ENCODE data around the gene LRP2. TPM values are rescaled to one million over a fixed set of nuclear protein-coding genes. Genes with fewer than 3 reads are reported as not detected.

The LRP2 gene
- total and polyA plus RNA-seq, 2 of the 4 experiments (the other 2 are of a cell fraction): not detected

DNA sequence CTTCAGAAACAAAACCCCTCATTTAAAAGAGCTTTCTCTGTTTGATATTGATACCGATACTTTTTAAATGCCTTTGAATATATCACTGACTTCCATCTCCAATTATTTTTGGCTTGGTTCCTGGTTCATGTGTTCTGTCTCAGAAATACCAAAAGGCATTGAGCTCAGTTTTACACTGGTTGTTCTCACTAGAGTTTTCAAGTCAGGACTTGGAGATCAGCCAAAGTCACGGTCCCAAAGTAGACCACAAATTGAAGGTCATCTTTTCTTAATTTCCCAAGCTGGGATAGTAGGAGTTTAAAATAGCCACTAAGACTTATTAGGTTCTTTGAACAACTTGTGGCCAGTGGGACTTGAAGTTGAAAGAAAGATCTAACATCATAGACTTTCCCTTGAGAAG is 268.8 kb downstream of the LRP2 start:
- Histone ChIP-seq H3K4ac (ENCODE audit: low read depth, low read length) (no peak overlapping the region), H2BK20ac (ENCODE audit: low read depth, low read length) (no peak overlapping the region), H4K20me1 (ENCODE audit: insufficient read depth, low read length) (no peaks in the 10 kb centered on the region), H3K79me1 (ENCODE audit: low read depth in 1 of 2, low read length in 2 of 2) (no peaks in the 10 kb centered on the region), H3K27ac (ENCODE audit: insufficient read depth, low read length) (no peak overlapping the region), H3K14ac (replicated peaks; ENCODE audit: low read depth, low read length) (no peak overlapping the region), H3K4me2 (ENCODE audit: low read depth, low read length) (no peak overlapping the region), H2BK5ac (ENCODE audit: low read depth, low read length, poor library complexity, severe bottlenecking) (no peak overlapping the region), H3K36me3 (ENCODE audit: control insufficient read depth, insufficient read depth, low read length) (no peaks in the 10 kb centered on the region), H3K9me1 (ENCODE audit: insufficient read depth, low read length) (no peaks in the 10 kb centered on the region), H3K56ac (ENCODE audit: extremely low read depth, insufficient read depth, low read length) (no peak overlapping the region), H3K9ac (ENCODE audit: low read depth, low read length) (no peak overlapping the region), H4K91ac (ENCODE audit: insufficient read depth, low read depth, low read length) (no peak overlapping the region), H3K9me3 (ENCODE audit: control insufficient read depth, insufficient read depth, low read length) (no peaks in the 10 kb centered on the region; the same call in 1 of the 2 replicates), H2BK15ac (ENCODE audit: low read depth, low read length) (no peak overlapping the region), H3K4me1 (ENCODE audit: control insufficient read depth, insufficient read depth, low read length) (no peaks in the 10 kb centered on the region), H2AK5ac (ENCODE audit: low read depth, low read length) (no peak overlapping the region), H4K5ac (ENCODE audit: low read depth, low read length) (no peak overlapping the region), H2AFZ (replicated peaks; ENCODE audit: low read length, poor library complexity) (no peak overlapping the region), H3K18ac (ENCODE audit: low read depth, low read length) (no peak overlapping the region), H2AK9ac (replicated peaks; ENCODE audit: low read depth, low read length, poor library complexity) (no peak overlapping the region), H3K23ac (ENCODE audit: low read depth, low read length) (no peak overlapping the region), H3K27me3 (ENCODE audit: control insufficient read depth, insufficient read depth, low read length) (no peaks in the 10 kb centered on the region), H2BK120ac (ENCODE audit: low read depth, low read length) (no peak overlapping the region), H3K4me3 (ENCODE audit: insufficient read depth, low read depth, low read length) (no peak overlapping the region), H4K8ac (ENCODE audit: low read depth in 2 of 2, low read length in 2 of 2) (no peak overlapping the region)
- ChIA-PET POLR2A (ENCODE audit: unreplicated experiment) (no interaction called here), CTCF (no interaction called here)
- dilution Hi-C loops (cut with HindIII; ENCODE audit: low sequenced_read_pairs, unreplicated experiment) (no loop called here), in situ Hi-C loops (cut with MboI; ENCODE audit: low sequenced_read_pairs) (no loop called here), intact Hi-C loops (cut with micrococcal nuclease) (no loop called here)
- TF ChIP-seq MAZ (IDR thresholded peaks at IDR 0.05; ENCODE audit: borderline replicate concordance, low read depth, low read length) (no peak), BHLHE40 (IDR thresholded peaks at IDR 0.05; ENCODE audit: low read depth, low read length) (no peak), NFE2L2 (IDR thresholded peaks at IDR 0.05; ENCODE audit: low read depth, low read length) (no peak), RAD21 (IDR thresholded peaks at IDR 0.05; ENCODE audit: low read length) (no peak), MAFK (IDR thresholded peaks at IDR 0.05; ENCODE audit: low read depth, low read length) (no peak), SMC3 (IDR thresholded peaks at IDR 0.05; ENCODE audit: low read depth, low read length) (no peak), CEBPB (IDR thresholded peaks at IDR 0.05; ENCODE audit: low read depth, low read length) (no peak), RFX5 (IDR thresholded peaks at IDR 0.05; ENCODE audit: low read depth, low read length) (no peak), CHD1 (IDR thresholded peaks at IDR 0.05; ENCODE audit: low read depth, low read length) (no peak)
- TF ChIP-seq, protein P1, sequence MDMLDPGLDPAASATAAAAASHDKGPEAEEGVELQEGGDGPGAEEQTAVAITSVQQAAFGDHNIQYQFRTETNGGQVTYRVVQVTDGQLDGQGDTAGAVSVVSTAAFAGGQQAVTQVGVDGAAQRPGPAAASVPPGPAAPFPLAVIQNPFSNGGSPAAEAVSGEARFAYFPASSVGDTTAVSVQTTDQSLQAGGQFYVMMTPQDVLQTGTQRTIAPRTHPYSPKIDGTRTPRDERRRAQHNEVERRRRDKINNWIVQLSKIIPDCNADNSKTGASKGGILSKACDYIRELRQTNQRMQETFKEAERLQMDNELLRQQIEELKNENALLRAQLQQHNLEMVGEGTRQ (IDR thresholded peaks at IDR 0.05; ENCODE audit: low read depth, low read length): no peak
- TF ChIP-seq, protein P2, sequence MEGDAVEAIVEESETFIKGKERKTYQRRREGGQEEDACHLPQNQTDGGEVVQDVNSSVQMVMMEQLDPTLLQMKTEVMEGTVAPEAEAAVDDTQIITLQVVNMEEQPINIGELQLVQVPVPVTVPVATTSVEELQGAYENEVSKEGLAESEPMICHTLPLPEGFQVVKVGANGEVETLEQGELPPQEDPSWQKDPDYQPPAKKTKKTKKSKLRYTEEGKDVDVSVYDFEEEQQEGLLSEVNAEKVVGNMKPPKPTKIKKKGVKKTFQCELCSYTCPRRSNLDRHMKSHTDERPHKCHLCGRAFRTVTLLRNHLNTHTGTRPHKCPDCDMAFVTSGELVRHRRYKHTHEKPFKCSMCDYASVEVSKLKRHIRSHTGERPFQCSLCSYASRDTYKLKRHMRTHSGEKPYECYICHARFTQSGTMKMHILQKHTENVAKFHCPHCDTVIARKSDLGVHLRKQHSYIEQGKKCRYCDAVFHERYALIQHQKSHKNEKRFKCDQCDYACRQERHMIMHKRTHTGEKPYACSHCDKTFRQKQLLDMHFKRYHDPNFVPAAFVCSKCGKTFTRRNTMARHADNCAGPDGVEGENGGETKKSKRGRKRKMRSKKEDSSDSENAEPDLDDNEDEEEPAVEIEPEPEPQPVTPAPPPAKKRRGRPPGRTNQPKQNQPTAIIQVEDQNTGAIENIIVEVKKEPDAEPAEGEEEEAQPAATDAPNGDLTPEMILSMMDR (conservative IDR thresholded peaks at IDR 0.05; ENCODE audit: low read depth, low read length): no peak
- no peak for DNase-seq
- WGBS, 2 experiments (ENCODE audit: extremely low coverage in 2 of 2, insufficient read length in 1 of 2): no CpG with 5 or more reads among the region's 2 CpGs
- ATAC-seq (ENCODE audit: low read depth): no peak
- no TSS peak for BruUV-seq (replicated peaks)
